HepG2 (cell line): ENCODE results near the gene MPST. TPM values are rescaled to one million over a fixed set of nuclear protein-coding genes. Genes with fewer than 3 reads are reported as not detected.

ENCODE experiments used
- ATAC-seq: fragments of 200-7000 bp; cut with Tn5 transposase; 3 replicates; pipeline ENCODE4 v1.9.1; 2020; ENCODE audit warnings: mild to moderate bottlenecking, moderate library complexity
- BruUV-seq: library from RNA; stranded (reverse); fragments of 400-500 nt; replicated peaks from 2 replicates; lab custom pipeline; 2021; lab: Mats Ljungman, UMichigan
- CTCF ChIA-PET: fragments of 300-600 bp; formaldehyde crosslinking; extraction: SDS; loops from one replicate; lab custom pipeline; 2021; ENCODE audit warnings: low total read pairs, inconsistent platforms, low intra/inter-chr PET ratio; lab: Yijun Ruan, JAX
- POLR2A ChIA-PET: fragments of 350-600 bp; sonication (Branson Sonifier 250); formaldehyde crosslinking; loops from one replicate; lab custom pipeline; 2020; ENCODE audit warnings: antibody characterized with exemption, inconsistent platforms; lab: Yijun Ruan, JAX
- DNase-seq: peaks from one replicate; pipeline ENCODE4 v3.0.0-alpha.2; 2015; ENCODE audit warnings: low spot score
- FAIRE-seq: peaks from 3 replicates; lab custom pipeline; 2011; peaks lifted over from hg19 to GRCh38; lab: Jason Lieb, UNC
- H2AFZ ChIP-seq: one replicate; pipeline ENCODE4 v1.6.1; 2011; ENCODE audit warnings: low read length, inconsistent platforms
- H3K27ac ChIP-seq: fragments of 300-600 bp; 3 replicates; pipeline ENCODE4 v1.8.0; 2011; ENCODE audit warnings: mixed run types, mild to moderate bottlenecking, mixed read lengths, low read length, inconsistent platforms; ENCODE audit not compliant: insufficient read depth; ENCODE audit errors: extremely low read length
- H3K27me3 ChIP-seq, 2 experiments: fragments of 200-600 bp in 1 of 2; 2 replicates in 1 of 2; 3 replicates in 1 of 2; pipeline versions ENCODE4 v1.6.0 to v1.8.0; 2011; ENCODE audit warnings: low read length in 2 of 2, mild to moderate bottlenecking in 2 of 2, moderate library complexity in 2 of 2, inconsistent platforms in 1 of 2; ENCODE audit not compliant: insufficient read depth in 2 of 2, control insufficient read depth in 1 of 2
- H3K36me3 ChIP-seq, 2 experiments: fragments of 200-600 bp in 1 of 2; replicated peaks in 1 of 2; 2 replicates in 1 of 2; 3 replicates in 1 of 2; pipeline versions ENCODE4 v1.5.1 to v1.8.0; 2011; ENCODE audit warnings: low read length in 2 of 2, inconsistent platforms in 1 of 2; ENCODE audit not compliant: insufficient read depth in 2 of 2, control insufficient read depth in 1 of 2
- H3K4me1 ChIP-seq: 2 replicates; pipeline ENCODE4 v1.5.1; 2012; ENCODE audit warnings: low read length, inconsistent platforms; ENCODE audit not compliant: insufficient read depth
- H3K4me2 ChIP-seq: 2 replicates; pipeline ENCODE4 v1.6.0; 2011; ENCODE audit warnings: low read depth, low read length, inconsistent platforms
- H3K4me3 ChIP-seq, 3 experiments: fragments of 200-600 bp in 1 of 3; sonication (generic), shearing (Covaris generic) in 1 of 3; replicated peaks in 1 of 3; 2 replicates each; pipeline ENCODE4 v1.5.1; 2011 to 2016; ENCODE audit warnings: low read length in 3 of 3, inconsistent platforms in 2 of 3, low read depth in 2 of 3, mild to moderate bottlenecking in 2 of 3, control low read depth in 1 of 3, mixed read lengths in 1 of 3; ENCODE audit not compliant: insufficient read depth in 1 of 3
- H3K79me2 ChIP-seq: one replicate; pipeline ENCODE4 v1.6.1; 2011; ENCODE audit warnings: low read length, inconsistent platforms; ENCODE audit not compliant: insufficient read depth
- H3K9ac ChIP-seq: 2 replicates; pipeline ENCODE4 v1.6.0; 2011; ENCODE audit warnings: mild to moderate bottlenecking, low read depth, low read length, inconsistent platforms; ENCODE audit not compliant: insufficient read depth
- H3K9me3 ChIP-seq: 2 replicates; pipeline ENCODE4 v1.5.1; 2012; ENCODE audit warnings: mild to moderate bottlenecking, low read length
- H4K20me1 ChIP-seq: 2 replicates; pipeline ENCODE4 v1.6.0; 2011; ENCODE audit warnings: inconsistent platforms, mild to moderate bottlenecking, low read length, moderate library complexity; ENCODE audit not compliant: insufficient read depth
- ATF6 ChIP-seq: sonication (generic); formaldehyde crosslinking; conservative IDR thresholded peaks from 2 replicates; pipeline ENCODE4 v1.4.0; 2020; ENCODE audit warnings: missing genetic modification reagents
- FOSL1 ChIP-seq: sonication (generic); formaldehyde crosslinking; IDR thresholded peaks from 2 replicates; pipeline ENCODE4 v1.9.0; 2021; ENCODE audit warnings: missing genetic modification reagents, borderline replicate concordance
- JUND ChIP-seq: sonication (generic); formaldehyde crosslinking; IDR thresholded peaks from 2 replicates; pipeline ENCODE4 v1.8.0; 2022; ENCODE audit warnings: mild to moderate bottlenecking, missing genetic modification reagents
- MATR3 ChIP-seq: sonication (generic); formaldehyde crosslinking; IDR thresholded peaks from 2 replicates; pipeline ENCODE4 v1.4.0; 2020; ENCODE audit warnings: missing genetic modification reagents
- PAWR ChIP-seq: sonication (generic); formaldehyde crosslinking; IDR thresholded peaks from 2 replicates; pipeline ENCODE4 v1.4.0; 2020; ENCODE audit warnings: missing genetic modification reagents, mild to moderate bottlenecking, borderline replicate concordance
- SIX1 ChIP-seq: sonication (generic); formaldehyde crosslinking; IDR thresholded peaks from 2 replicates; pipeline ENCODE4 v1.4.0; 2020; ENCODE audit warnings: missing genetic modification reagents, borderline replicate concordance
- ZNF143 ChIP-seq: sonication (generic); formaldehyde crosslinking; IDR thresholded peaks from 2 replicates; pipeline ENCODE4 v1.4.0; 2020; ENCODE audit warnings: missing genetic modification reagents
- ZSCAN29 ChIP-seq: sonication (generic); formaldehyde crosslinking; conservative IDR thresholded peaks from 2 replicates; pipeline ENCODE4 v1.4.0; 2020; ENCODE audit warnings: mild to moderate bottlenecking, missing genetic modification reagents
- WGBS: methylation state at CpG from one replicate; pipeline ENCODE4 v1.1.6; 2017; ENCODE audit warnings: low lambda C conversion rate; 5-methylcytosine and 5-hydroxymethylcytosine counted together
- in situ Hi-C: cut with HindIII; loops from 2 replicates; pipeline ENCODE4 v1.10.0; 2017; ENCODE audit warnings: low pct_unique_long_range_greater_than_20kb; ENCODE audit not compliant: extremely low pct_ligation_motif_present
- intact Hi-C: fragments of 100-400 bp; cut with micrococcal nuclease; formaldehyde crosslinking; loops from one replicate; pipeline ENCODE4 v1.10.0; 2022; ENCODE audit not compliant: unreplicated experiment
- polyA plus RNA-seq, 8 experiments: library from polyadenylated mRNA; depleted of rRNA in 3 of 8; stranded (reverse) in 7 of 8; unstranded in 1 of 8; fragments of >200 nt; fragmentation: Illumina TruSeq in 4 of 8; extraction: Trizol in 4 of 8; gene quantifications; 2 replicates each; pipeline versions ENCODE4 v1.2.1 to v1.2.3, GENCODE V29; 2011 to 2016; ENCODE audit warnings: low read depth in 4 of 8, missing spikeins in 1 of 8, mixed read lengths in 1 of 8; ENCODE audit not compliant: insufficient read depth in 1 of 8
- total RNA-seq, 5 experiments: library from RNA; depleted of rRNA; stranded (reverse); fragments of >200 nt; fragmentation: Illumina TruSeq; extraction: Trizol; gene quantifications; 2 replicates each; pipeline ENCODE4 v1.2.3, GENCODE V29; 2016; ENCODE audit warnings: low read depth in 1 of 5
- TF ChIP-seq, protein P1 (sequence below): sonication (generic); formaldehyde crosslinking; conservative IDR thresholded peaks from 2 replicates; pipeline ENCODE4 v1.4.0; 2020; ENCODE audit warnings: missing genetic modification reagents
- TF ChIP-seq, protein P2 (sequence below), 2 experiments: IDR thresholded peaks; 2 replicates each; pipeline ENCODE4 v1.6.1; 2011 to 2012; ENCODE audit warnings: low read length in 2 of 2, borderline replicate concordance in 1 of 2, low read depth in 1 of 2, mild to moderate bottlenecking in 1 of 2, moderate library complexity in 1 of 2

MPST gene
- total and polyA plus RNA-seq, 2 of the 13 experiments (the other 11 are each of a cell fraction or from before 2014, with no cell fraction given), result 133 to 141 TPM

DNA sequence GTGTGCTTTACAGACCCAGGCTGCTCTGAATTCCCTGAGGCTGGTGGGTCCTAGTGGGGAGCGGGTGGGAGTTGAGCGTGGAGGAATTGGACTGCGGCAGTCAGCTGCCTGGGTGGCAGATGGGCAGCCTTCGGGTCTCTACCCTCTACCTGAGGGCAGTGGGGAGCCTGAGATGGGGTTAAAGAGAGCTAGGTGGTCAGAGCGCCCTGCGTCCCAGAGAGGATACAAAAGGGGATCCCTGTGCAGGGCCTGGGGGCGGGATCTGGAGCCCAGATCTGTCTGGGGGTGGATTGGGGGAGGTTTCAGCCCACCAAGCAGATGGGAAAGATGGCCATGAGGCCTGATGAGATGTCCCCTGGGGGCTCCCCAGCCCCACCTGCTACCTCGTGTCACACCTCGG lies 50.2 kb downstream of the MPST start:
- DNase-seq (no peak), ATAC-seq (no peak), FAIRE-seq (no peak)
- intact Hi-C loops, result no loop called here
- H3K27me3 ChIP-seq, result no peaks in the 10 kb centered on the region
- BruUV-seq, result no TSS peak
- TF ChIP-seq ATF6, result no peak
- TF ChIP-seq ZSCAN29, result no peak
- TF ChIP-seq, protein P1, sequence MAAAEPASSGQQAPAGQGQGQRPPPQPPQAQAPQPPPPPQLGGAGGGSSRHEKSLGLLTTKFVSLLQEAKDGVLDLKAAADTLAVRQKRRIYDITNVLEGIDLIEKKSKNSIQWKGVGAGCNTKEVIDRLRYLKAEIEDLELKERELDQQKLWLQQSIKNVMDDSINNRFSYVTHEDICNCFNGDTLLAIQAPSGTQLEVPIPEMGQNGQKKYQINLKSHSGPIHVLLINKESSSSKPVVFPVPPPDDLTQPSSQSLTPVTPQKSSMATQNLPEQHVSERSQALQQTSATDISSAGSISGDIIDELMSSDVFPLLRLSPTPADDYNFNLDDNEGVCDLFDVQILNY (CRISPR knock-in tag), result no peak
- no peak for TF ChIP-seq JUND (CRISPR knock-in tag)
- no peak for TF ChIP-seq PAWR
- TF ChIP-seq MATR3 (CRISPR knock-in tag), result no peak
- TF ChIP-seq ZNF143, result no peak
- TF ChIP-seq FOSL1, result no peak
- TF ChIP-seq, protein P2, sequence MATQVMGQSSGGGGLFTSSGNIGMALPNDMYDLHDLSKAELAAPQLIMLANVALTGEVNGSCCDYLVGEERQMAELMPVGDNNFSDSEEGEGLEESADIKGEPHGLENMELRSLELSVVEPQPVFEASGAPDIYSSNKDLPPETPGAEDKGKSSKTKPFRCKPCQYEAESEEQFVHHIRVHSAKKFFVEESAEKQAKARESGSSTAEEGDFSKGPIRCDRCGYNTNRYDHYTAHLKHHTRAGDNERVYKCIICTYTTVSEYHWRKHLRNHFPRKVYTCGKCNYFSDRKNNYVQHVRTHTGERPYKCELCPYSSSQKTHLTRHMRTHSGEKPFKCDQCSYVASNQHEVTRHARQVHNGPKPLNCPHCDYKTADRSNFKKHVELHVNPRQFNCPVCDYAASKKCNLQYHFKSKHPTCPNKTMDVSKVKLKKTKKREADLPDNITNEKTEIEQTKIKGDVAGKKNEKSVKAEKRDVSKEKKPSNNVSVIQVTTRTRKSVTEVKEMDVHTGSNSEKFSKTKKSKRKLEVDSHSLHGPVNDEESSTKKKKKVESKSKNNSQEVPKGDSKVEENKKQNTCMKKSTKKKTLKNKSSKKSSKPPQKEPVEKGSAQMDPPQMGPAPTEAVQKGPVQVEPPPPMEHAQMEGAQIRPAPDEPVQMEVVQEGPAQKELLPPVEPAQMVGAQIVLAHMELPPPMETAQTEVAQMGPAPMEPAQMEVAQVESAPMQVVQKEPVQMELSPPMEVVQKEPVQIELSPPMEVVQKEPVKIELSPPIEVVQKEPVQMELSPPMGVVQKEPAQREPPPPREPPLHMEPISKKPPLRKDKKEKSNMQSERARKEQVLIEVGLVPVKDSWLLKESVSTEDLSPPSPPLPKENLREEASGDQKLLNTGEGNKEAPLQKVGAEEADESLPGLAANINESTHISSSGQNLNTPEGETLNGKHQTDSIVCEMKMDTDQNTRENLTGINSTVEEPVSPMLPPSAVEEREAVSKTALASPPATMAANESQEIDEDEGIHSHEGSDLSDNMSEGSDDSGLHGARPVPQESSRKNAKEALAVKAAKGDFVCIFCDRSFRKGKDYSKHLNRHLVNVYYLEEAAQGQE (IDR thresholded peaks at IDR 0.05; ENCODE audit: borderline replicate concordance in 1 of 2, low read depth in 1 of 2, low read length in 2 of 2), result no peak
- TF ChIP-seq SIX1 (CRISPR knock-in tag), result no peak
- TF ChIP-seq, all 625 proteins: peak for 0
- POLR2A ChIA-PET, result no interaction called here
- in situ Hi-C loops, result no loop called here
- Histone ChIP-seq H4K20me1 (no peaks in the 10 kb centered on the region), H3K9ac (no peak overlapping the region), H3K79me2 (no peaks in the 10 kb centered on the region), H3K9me3 (peaks cover 11% of the 10 kb centered on the region; the same call in 1 of the 2 replicates), H3K4me1 (peaks cover 11% of the 10 kb centered on the region; the same call in 1 of the 2 replicates), H3K27ac (no peak overlapping the region), H3K4me2 (no peak overlapping the region), H2AFZ (no peak overlapping the region), H3K4me3 (no peak overlapping the region), H3K36me3 (no peaks in the 10 kb centered on the region)
- 64% methylated on average over 6 of the region's 9 CpGs for WGBS
- CTCF ChIA-PET, result no interaction called here
